Hematopoietic multipotent progenitor cell treated with erythropoietin and hydrocortisone succinate and interleukin-3 and kit ligand, for 4 days (in vitro differentiated cells): ENCODE measurements around the gene MPDU1.

Experiments
- DNase-seq: peaks from one replicate; pipeline ENCODE4 v3.0.0-alpha.2; 2015

MPDU1 gene

GRCh38 chr17:7583253-7584109 lies at the start of gene MPDU1:
Gene MPDU1 (plus strand): TSS chr17:7583852. CDS start chr17:7583863, 11 bp downstream.
- peak; percentile 99 for DNase-seq

- DNase-seq = no peak
Measured at GRCh38 chr17:7538050-7538449, 45.6 kb upstream of the MPDU1 start.

GRCh38 chr17:7538891-7539545 lies 44.6 kb upstream of the MPDU1 start:
- DNase-seq = no peak

- DNase-seq = no peak
Measured at GRCh38 chr17:7541074-7541621, 42.5 kb upstream of the MPDU1 start.

- DNase-seq = no peak
Measured at GRCh38 chr17:7544911-7545310, 38.7 kb upstream of the MPDU1 start.

- DNase-seq = peak; percentile 72
Measured at GRCh38 chr17:7548585-7549400, 34.9 kb upstream of the MPDU1 start, which contains the start of gene TNFSF12. Gene TNFSF12 (plus strand): TSS chr17:7549058. CDS start chr17:7549154, 96 bp downstream.

GRCh38 chr17:7549401-7550055 lies 34.1 kb upstream of the MPDU1 start:
- DNase-seq = no peak

- DNase-seq = no peak
Measured at GRCh38 chr17:7550344-7550743, 33.3 kb upstream of the MPDU1 start.

GRCh38 chr17:7551396-7551795 lies 32.3 kb upstream of the MPDU1 start:
- no peak for DNase-seq

GRCh38 chr17:7552621-7553051 lies 31.0 kb upstream of the MPDU1 start:
- DNase-seq = peak; percentile 85

GRCh38 chr17:7553356-7553755 lies 30.3 kb upstream of the MPDU1 start:
- peak; percentile 74 for DNase-seq

- DNase-seq = peak; percentile 22
Measured at GRCh38 chr17:7555320-7555948, 28.2 kb upstream of the MPDU1 start.

GRCh38 chr17:7556627-7557026 lies 27.0 kb upstream of the MPDU1 start:
- no peak for DNase-seq

- DNase-seq = no peak
Measured at GRCh38 chr17:7557147-7557764, 26.4 kb upstream of the MPDU1 start.

GRCh38 chr17:7557775-7558543 lies 25.7 kb upstream of the MPDU1 start:
- DNase-seq = peak; percentile 91

GRCh38 chr17:7558544-7559319 lies 24.9 kb upstream of the MPDU1 start, which contains the start of gene TNFSF13:
Gene TNFSF13 (plus strand): TSS chr17:7558750. CDS start chr17:7559040, 290 bp downstream.
- peak; percentile 90 for DNase-seq

- DNase-seq = peak; percentile 19
Measured at GRCh38 chr17:7559320-7560171, 24.1 kb upstream of the MPDU1 start.
